HepG2 (cell line): ENCODE results near the gene FLT3LG. TPM values are rescaled to one million over a fixed set of nuclear protein-coding genes. Genes with fewer than 3 reads are reported as not detected.

Experiments used
- AGO1 ChIP-seq: fragments of 200-400 bp; formaldehyde crosslinking; IDR thresholded peaks from 2 replicates; pipeline ENCODE4 v1.6.1; 2017; ENCODE audit warnings: mild to moderate bottlenecking, low read depth, low read length, moderate library complexity; ENCODE audit not compliant: poor library complexity, severe bottlenecking
- CENPBD1 ChIP-seq: sonication (generic); formaldehyde crosslinking; IDR thresholded peaks from 2 replicates; pipeline ENCODE4 v1.8.0; 2022; ENCODE audit warnings: missing genetic modification reagents, low read depth, mild to moderate bottlenecking, borderline replicate concordance
- HNRNPL ChIP-seq: fragments of 200-400 bp; formaldehyde crosslinking; IDR thresholded peaks from 2 replicates; pipeline ENCODE4 v1.6.1; 2017; ENCODE audit warnings: mild to moderate bottlenecking, low read depth, low read length
- PBX3 ChIP-seq: sonication (generic); formaldehyde crosslinking; IDR thresholded peaks from 2 replicates; pipeline ENCODE4 v1.8.1; 2023; ENCODE audit warnings: missing genetic modification reagents, inconsistent platforms, borderline replicate concordance
- POLR2A ChIP-seq, 2 experiments: IDR thresholded peaks; 2 replicates each; pipeline ENCODE4 v1.6.1; 2011; ENCODE audit warnings: low read depth in 2 of 2, low read length in 2 of 2, mild to moderate bottlenecking in 1 of 2, moderate library complexity in 1 of 2; ENCODE audit not compliant: insufficient read depth in 1 of 2
- RBAK ChIP-seq: sonication (generic); formaldehyde crosslinking; IDR thresholded peaks from 2 replicates; pipeline ENCODE4 v1.5.1; 2020; ENCODE audit warnings: mild to moderate bottlenecking, missing genetic modification reagents
- RBFOX2 ChIP-seq: fragments of 200-400 bp; formaldehyde crosslinking; IDR thresholded peaks from 2 replicates; pipeline ENCODE4 v1.6.1; 2017; ENCODE audit warnings: low read depth, mild to moderate bottlenecking, low read length
- RNF2 ChIP-seq: fragments of 450-650 bp; conservative IDR thresholded peaks from 2 replicates; pipeline ENCODE4 v1.6.1; 2016; ENCODE audit warnings: low read depth
- SP1 ChIP-seq, 2 experiments: fragments of 450-650 bp in 1 of 2; sonication (generic) in 1 of 2; formaldehyde crosslinking in 1 of 2; IDR thresholded peaks; 2 replicates each; pipeline versions ENCODE4 v1.4.0 to v1.6.1; 2016 to 2020; ENCODE audit warnings: missing genetic modification reagents in 1 of 2
- SRY ChIP-seq: sonication (generic); formaldehyde crosslinking; IDR thresholded peaks from 2 replicates; pipeline ENCODE4 v1.8.0; 2022; ENCODE audit warnings: mild to moderate bottlenecking, missing genetic modification reagents
- SSRP1 ChIP-seq: IDR thresholded peaks from 2 replicates; pipeline ENCODE4 v1.6.1; 2016; ENCODE audit warnings: control low read depth
- UBTF ChIP-seq: sonication (generic); formaldehyde crosslinking; IDR thresholded peaks from 2 replicates; pipeline ENCODE4 v1.4.0; 2020; ENCODE audit warnings: mild to moderate bottlenecking, missing genetic modification reagents
- ZBTB33 ChIP-seq: sonication (generic); formaldehyde crosslinking; IDR thresholded peaks from 2 replicates; pipeline ENCODE4 v1.4.0; 2020; ENCODE audit warnings: missing genetic modification reagents
- ZFP82 ChIP-seq: sonication (generic); formaldehyde crosslinking; IDR thresholded peaks from 2 replicates; pipeline ENCODE4 v1.5.1; 2020; ENCODE audit warnings: mild to moderate bottlenecking, missing genetic modification reagents, borderline replicate concordance
- ZNF280B ChIP-seq: sonication (generic); formaldehyde crosslinking; IDR thresholded peaks from 2 replicates; pipeline ENCODE4 v1.5.0; 2020; ENCODE audit warnings: missing genetic modification reagents, mild to moderate bottlenecking, borderline replicate concordance
- ZNF354B ChIP-seq: sonication (generic); formaldehyde crosslinking; IDR thresholded peaks from 2 replicates; pipeline ENCODE4 v1.8.0; 2022; ENCODE audit warnings: mild to moderate bottlenecking, missing genetic modification reagents
- ZNF441 ChIP-seq: sonication (generic); formaldehyde crosslinking; IDR thresholded peaks from 2 replicates; pipeline ENCODE4 v1.7.0; 2021; ENCODE audit warnings: missing genetic modification reagents, borderline replicate concordance
- ZNF468 ChIP-seq: sonication (generic); formaldehyde crosslinking; IDR thresholded peaks from 2 replicates; pipeline ENCODE4 v1.8.0; 2022; ENCODE audit warnings: mild to moderate bottlenecking, moderate library complexity, missing genetic modification reagents
- ZNF598 ChIP-seq: sonication (generic); formaldehyde crosslinking; IDR thresholded peaks from 2 replicates; pipeline ENCODE4 v1.5.1; 2020; ENCODE audit warnings: mild to moderate bottlenecking, missing genetic modification reagents, borderline replicate concordance
- ZNF850 ChIP-seq: sonication (generic); formaldehyde crosslinking; conservative IDR thresholded peaks from 2 replicates; pipeline ENCODE4 v1.9.0; 2021; ENCODE audit warnings: mild to moderate bottlenecking, missing genetic modification reagents
- ZSCAN20 ChIP-seq: sonication (generic); formaldehyde crosslinking; IDR thresholded peaks from 2 replicates; pipeline ENCODE4 v1.4.0; 2020; ENCODE audit warnings: missing genetic modification reagents, mild to moderate bottlenecking, borderline replicate concordance
- polyA plus RNA-seq, 8 experiments: library from polyadenylated mRNA; depleted of rRNA in 3 of 8; stranded (reverse) in 7 of 8; unstranded in 1 of 8; fragments of >200 nt; fragmentation: Illumina TruSeq in 4 of 8; extraction: Trizol in 4 of 8; gene quantifications; 2 replicates each; pipeline versions ENCODE4 v1.2.1 to v1.2.3, GENCODE V29; 2011 to 2016; ENCODE audit warnings: low read depth in 4 of 8, missing spikeins in 1 of 8, mixed read lengths in 1 of 8; ENCODE audit not compliant: insufficient read depth in 1 of 8
- total RNA-seq, 5 experiments: library from RNA; depleted of rRNA; stranded (reverse); fragments of >200 nt; fragmentation: Illumina TruSeq; extraction: Trizol; gene quantifications; 2 replicates each; pipeline ENCODE4 v1.2.3, GENCODE V29; 2016; ENCODE audit warnings: low read depth in 1 of 5

FLT3LG gene
- total and polyA plus RNA-seq, 2 of the 13 experiments (the other 11 are each of a cell fraction or from before 2014, with no cell fraction given), result 1.5 to 2.6 TPM

- TF ChIP-seq ZNF280B (CRISPR knock-in tag) (0 out of 2 replicates have a peak, but pooled peaks have one; percentile 24), ZFP82 (CRISPR knock-in tag) (no peak), AGO1 (no peak), ZSCAN20 (CRISPR knock-in tag) (no peak), RNF2 (no peak), ZNF354B (no peak), RBAK (CRISPR knock-in tag) (no peak), POLR2A (IDR thresholded peaks at IDR 0.05; ENCODE audit: insufficient read depth in 1 of 2, low read depth in 2 of 2, low read length in 2 of 2) (peak; percentile 12 to 42; a peak in 1 of 4 replicates), ZNF850 (no peak), ZBTB33 (peak; percentile 12; the same call in 1 of the 2 replicates), PBX3 (CRISPR knock-in tag) (no peak), SP1 (IDR thresholded peaks at IDR 0.05) (no peak), SP1 (CRISPR knock-in tag; IDR thresholded peaks at IDR 0.05) (no peak), HNRNPL (peak; percentile 31; the same call in 1 of the 2 replicates), SSRP1 (CRISPR knock-in tag) (peak; percentile 16; the same call in 1 of the 2 replicates), ZNF598 (CRISPR knock-in tag) (no peak), ZNF468 (CRISPR knock-in tag) (no peak), RBFOX2 (peak; percentile 78), SRY (0 out of 2 replicates have a peak, but pooled peaks have one; percentile 26), CENPBD1 (no peak), UBTF (CRISPR knock-in tag) (0 out of 2 replicates have a peak, but pooled peaks have one; percentile 2), ZNF441 (CRISPR knock-in tag) (no peak)
Observed at GRCh38 chr19:49490287-49491029, 16.4 kb downstream of the FLT3LG start (continued).
